Left hindlimb (tissue), 1 donor: ENCODE data around the gene ALDH1L2.

Experiments
- DNase-seq: peaks from one replicate; pipeline ENCODE4 v3.0.0-alpha.2; 2018

The ALDH1L2 gene

GRCh38 chr12:104975587-104976343 is 108.5 kb downstream of the ALDH1L2 start:
- no peak for DNase-seq

- no peak for DNase-seq
Measured at GRCh38 chr12:104974626-104975290, 109.5 kb downstream of the ALDH1L2 start.

DNA sequence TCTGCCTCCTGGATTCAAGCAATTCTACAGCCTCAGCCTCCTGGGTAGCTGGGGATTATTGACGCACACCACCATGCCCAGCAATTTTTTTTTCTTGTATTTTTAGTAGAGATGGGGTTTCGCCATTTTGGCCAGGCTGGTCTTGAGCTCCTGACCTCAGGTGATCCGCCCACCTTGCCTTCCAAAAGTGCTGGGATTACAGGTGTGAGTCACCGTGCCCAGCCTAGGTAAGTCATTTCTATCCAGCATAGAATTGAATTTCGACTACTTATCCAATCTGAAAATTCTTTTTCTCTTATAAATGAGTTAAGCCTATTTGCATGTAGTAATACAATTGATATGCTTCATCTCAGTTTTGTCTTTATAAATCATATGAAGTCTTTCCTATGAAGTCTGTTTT is 111.0 kb downstream of the ALDH1L2 start:
- DNase-seq = no peak

DNA sequence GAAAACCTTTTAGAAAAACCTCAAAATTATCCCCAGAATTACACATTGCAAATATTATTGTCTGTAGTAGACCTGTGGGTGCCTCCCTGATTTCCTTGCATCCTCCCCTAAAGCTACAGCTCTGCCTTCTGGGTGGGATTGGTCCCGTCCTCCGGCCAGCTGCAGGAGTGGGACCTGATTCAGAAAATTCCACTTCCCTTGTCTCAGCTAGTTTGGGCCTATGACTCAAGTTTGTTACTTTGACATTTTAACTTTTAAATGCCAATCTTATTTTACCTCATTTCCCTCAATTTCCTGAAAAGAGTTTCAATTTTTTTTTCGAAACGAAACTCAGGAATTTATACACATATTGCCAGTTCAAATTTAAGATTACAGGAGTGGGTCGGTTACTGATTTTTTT is 113.0 kb downstream of the ALDH1L2 start:
- no peak for DNase-seq
